Measurements from ENCODE around the gene PBOV1.

DNA sequence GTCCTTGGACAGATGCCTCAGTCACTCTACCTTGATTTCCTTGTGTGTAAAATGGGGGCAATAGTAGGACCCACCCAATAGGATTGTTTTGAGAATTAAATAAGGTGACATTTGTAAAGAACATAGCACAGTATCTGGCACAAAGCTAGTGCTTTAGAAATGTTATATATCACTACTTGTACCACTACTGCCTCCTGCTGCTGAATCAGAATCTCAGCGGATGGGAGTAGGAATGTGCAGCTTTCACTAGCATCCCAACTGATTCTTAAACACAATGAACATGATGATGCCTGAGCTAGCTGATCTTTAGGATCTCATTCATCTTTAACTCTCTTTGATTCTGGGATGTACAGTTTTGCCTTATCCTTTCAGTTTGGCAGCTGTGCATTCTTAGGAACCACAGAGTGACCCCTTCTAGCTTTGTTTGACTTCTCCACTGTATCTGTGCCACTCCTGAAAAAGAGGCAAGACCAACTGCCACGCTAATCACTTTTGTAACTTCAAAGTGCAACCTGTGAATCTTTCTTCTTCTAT lies 7.2 kb downstream of the PBOV1 start:
- no peak for TF ChIP-seq POLR2A (IDR thresholded peaks at IDR 0.05)
- TF ChIP-seq POLR2AphosphoS5 (IDR thresholded peaks at IDR 0.05) = no peak
- TF ChIP-seq, protein P1, sequence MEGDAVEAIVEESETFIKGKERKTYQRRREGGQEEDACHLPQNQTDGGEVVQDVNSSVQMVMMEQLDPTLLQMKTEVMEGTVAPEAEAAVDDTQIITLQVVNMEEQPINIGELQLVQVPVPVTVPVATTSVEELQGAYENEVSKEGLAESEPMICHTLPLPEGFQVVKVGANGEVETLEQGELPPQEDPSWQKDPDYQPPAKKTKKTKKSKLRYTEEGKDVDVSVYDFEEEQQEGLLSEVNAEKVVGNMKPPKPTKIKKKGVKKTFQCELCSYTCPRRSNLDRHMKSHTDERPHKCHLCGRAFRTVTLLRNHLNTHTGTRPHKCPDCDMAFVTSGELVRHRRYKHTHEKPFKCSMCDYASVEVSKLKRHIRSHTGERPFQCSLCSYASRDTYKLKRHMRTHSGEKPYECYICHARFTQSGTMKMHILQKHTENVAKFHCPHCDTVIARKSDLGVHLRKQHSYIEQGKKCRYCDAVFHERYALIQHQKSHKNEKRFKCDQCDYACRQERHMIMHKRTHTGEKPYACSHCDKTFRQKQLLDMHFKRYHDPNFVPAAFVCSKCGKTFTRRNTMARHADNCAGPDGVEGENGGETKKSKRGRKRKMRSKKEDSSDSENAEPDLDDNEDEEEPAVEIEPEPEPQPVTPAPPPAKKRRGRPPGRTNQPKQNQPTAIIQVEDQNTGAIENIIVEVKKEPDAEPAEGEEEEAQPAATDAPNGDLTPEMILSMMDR (IDR thresholded peaks at IDR 0.05) = no peak
- TF ChIP-seq EP300 (IDR thresholded peaks at IDR 0.05) = no peak

All from stomach (tissue), 4 donors.